ENCODE data around the gene MRPS18B. TPM values are rescaled to one million over a fixed set of nuclear protein-coding genes. Genes with fewer than 3 reads are reported as not detected.

The MRPS18B gene
- total and polyA plus RNA-seq, 2 of the 13 experiments (the other 11 are each of a cell fraction or from before 2014, with no cell fraction given), result 125 to 131 TPM

- TF ChIP-seq SMC3 (IDR thresholded peaks at IDR 0.05; ENCODE audit: low read length) (peak; percentile 22; the same call in 1 of the 2 replicates), TEF (CRISPR knock-in tag; IDR thresholded peaks at IDR 0.05) (no peak), ZNF10 (CRISPR knock-in tag; IDR thresholded peaks at IDR 0.05; ENCODE audit: borderline replicate concordance, low read depth) (no peak), ATF1 (CRISPR knock-in tag; IDR thresholded peaks at IDR 0.05) (peak; percentile 60; the same call in 1 of the 2 replicates), BCL6 (CRISPR knock-in tag; IDR thresholded peaks at IDR 0.05) (peak; percentile 77; the same call in 1 of the 2 replicates), SP140L (CRISPR knock-in tag; IDR thresholded peaks at IDR 0.05; ENCODE audit: borderline replicate concordance) (no peak), JDP2 (CRISPR knock-in tag; IDR thresholded peaks at IDR 0.05; ENCODE audit: borderline replicate concordance) (no peak), NCOA5 (CRISPR knock-in tag; IDR thresholded peaks at IDR 0.05) (no peak), SMARCE1 (IDR thresholded peaks at IDR 0.05; ENCODE audit: borderline replicate concordance) (no peak), ZNF800 (CRISPR knock-in tag; IDR thresholded peaks at IDR 0.05) (no peak), ZNF24 (IDR thresholded peaks at IDR 0.05) (no peak), PAF1 (CRISPR knock-in tag; IDR thresholded peaks at IDR 0.05) (no peak), ZNF609 (CRISPR knock-in tag; IDR thresholded peaks at IDR 0.05; ENCODE audit: borderline replicate concordance) (peak; percentile 85; the same call in 1 of the 2 replicates), LBX2 (CRISPR knock-in tag; IDR thresholded peaks at IDR 0.05; ENCODE audit: borderline replicate concordance) (no peak; the same call in 1 of the 2 replicates), ZNF121 (CRISPR knock-in tag; IDR thresholded peaks at IDR 0.05) (no peak), KDM4B (CRISPR knock-in tag; IDR thresholded peaks at IDR 0.05) (peak; percentile 60; the same call in 1 of the 2 replicates), DPF2 (CRISPR knock-in tag; IDR thresholded peaks at IDR 0.05; ENCODE audit: borderline replicate concordance, low read depth) (peak; percentile 96), EEA1 (CRISPR knock-in tag; IDR thresholded peaks at IDR 0.05; ENCODE audit: borderline replicate concordance) (0 out of 2 replicates have a peak, but pooled peaks have one; percentile 69), ZFP90 (CRISPR knock-in tag; IDR thresholded peaks at IDR 0.05; ENCODE audit: borderline replicate concordance) (no peak), ZBTB21 (CRISPR knock-in tag; IDR thresholded peaks at IDR 0.05) (peak; percentile 55; the same call in 1 of the 2 replicates), ZNF12 (CRISPR knock-in tag; IDR thresholded peaks at IDR 0.05) (0 out of 2 replicates have a peak, but pooled peaks have one; percentile 51), POLR2G (IDR thresholded peaks at IDR 0.05; ENCODE audit: low read depth, low read length) (no peak)
These were observed 37.4 kb downstream of the MRPS18B start (continued) for GRCh38 chr6:30654798-30655742.

All from HepG2 (cell line).